ENCODE results near the gene BMPR1A.
A peak's percentile ranks its signal among the peaks of the same experiment; 100 is the strongest.

BMPR1A gene

DNA sequence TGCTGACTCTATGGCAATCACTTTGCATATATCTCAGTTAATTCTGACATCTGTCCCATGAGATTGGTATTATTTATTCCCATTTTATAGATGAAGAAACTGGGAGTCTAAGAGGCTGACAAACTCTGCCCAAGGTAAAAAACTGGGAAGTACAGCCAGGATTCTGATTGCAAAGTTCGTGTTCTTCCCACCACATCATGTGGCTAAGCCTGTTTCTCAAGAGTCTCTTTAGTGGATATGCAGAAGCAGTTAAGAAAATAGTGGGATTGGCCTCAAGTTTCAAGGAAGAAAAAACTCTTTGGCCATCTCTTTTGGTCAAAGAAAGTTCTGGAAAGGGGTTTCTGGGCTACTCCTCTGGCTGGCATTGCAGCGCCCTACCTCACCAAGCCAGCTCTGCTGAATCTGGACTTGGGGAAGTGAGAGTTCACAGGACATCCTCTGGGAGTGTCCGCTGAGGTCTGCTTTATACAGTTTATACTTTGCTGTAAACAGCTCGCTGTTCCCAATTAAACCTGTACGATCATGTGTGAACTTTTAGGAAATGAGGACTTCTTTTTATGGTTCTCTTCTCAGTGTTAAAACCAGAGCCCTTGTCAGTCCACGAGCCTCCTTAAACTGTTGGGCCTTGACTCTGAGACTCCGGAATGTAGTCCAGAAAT is 12.2 kb upstream of the BMPR1A start:
- no peak for DNase-seq
- no peaks in the 10 kb centered on the region for H3K9me3 Mint-ChIP-seq
- CTCF ChIA-PET, result no interaction called here
- H3K27me3 Mint-ChIP-seq, result peaks cover 13% of the 10 kb centered on the region
- peaks cover 4% of the 10 kb centered on the region for H3K4me1 Mint-ChIP-seq
- no peak overlapping the region for H3K27ac Mint-ChIP-seq
- H3K4me3 Mint-ChIP-seq, result no peak overlapping the region
- H3K36me3 Mint-ChIP-seq, result no peaks in the 10 kb centered on the region

DNA sequence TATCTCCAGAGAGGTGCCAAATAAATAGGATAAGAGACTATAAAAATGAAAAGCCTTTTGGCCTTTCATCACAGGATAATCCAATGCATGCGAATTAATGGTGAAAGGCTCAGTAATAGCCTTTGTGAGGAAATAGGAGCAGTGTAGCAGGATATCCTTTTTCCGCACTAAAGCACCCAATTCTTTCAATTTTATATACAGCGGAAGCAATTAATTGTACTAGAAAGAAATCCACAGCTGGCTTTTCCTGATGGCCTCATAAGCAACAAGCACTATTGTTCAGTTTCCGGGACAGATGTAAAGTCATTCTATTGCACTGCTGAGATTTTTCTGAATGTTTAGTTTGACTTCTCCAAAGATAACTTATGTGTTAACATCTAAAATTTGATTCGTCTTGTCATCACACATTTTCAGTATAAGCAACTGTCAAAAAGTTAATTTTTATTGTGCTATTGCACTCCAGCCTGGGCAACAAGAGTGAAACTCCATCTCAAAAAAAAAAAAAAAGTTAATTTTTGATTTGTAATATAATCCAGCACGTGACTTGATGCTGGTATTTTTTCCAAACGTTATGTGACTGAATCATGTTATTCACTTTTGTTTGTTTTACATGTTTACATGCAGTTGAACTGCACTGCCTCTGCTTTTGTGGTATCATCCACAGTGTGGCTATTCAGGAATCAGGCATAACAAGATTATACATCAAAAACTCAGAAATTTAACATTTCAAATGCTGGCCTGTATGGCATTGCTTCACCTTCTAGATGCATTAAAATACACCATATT is 8.4 kb upstream of the BMPR1A start:
- Mint-ChIP-seq H3K4me3 (no peak overlapping the region), H3K9me3 (no peaks in the 10 kb centered on the region), H3K4me1 (peaks cover 12% of the 10 kb centered on the region), H3K27me3 (peaks cover 7% of the 10 kb centered on the region), H3K27ac (no peak overlapping the region), H3K36me3 (no peaks in the 10 kb centered on the region)
- CTCF ChIA-PET, result interaction anchor here (0.6 kb wide), 1 partner anchor 151 kb away, joined by 3 read pairs; no protein-coding TSS in a partner anchor
- no peak for DNase-seq

- H3K36me3 Mint-ChIP-seq, result no peaks in the 10 kb centered on the region
- CTCF ChIA-PET, result no interaction called here
- peaks cover 13% of the 10 kb centered on the region for H3K27me3 Mint-ChIP-seq
- H3K4me3 Mint-ChIP-seq, result no peak overlapping the region
- peaks cover 19% of the 10 kb centered on the region for H3K4me1 Mint-ChIP-seq
- H3K27ac Mint-ChIP-seq, result no peak overlapping the region
- no peak for DNase-seq
- no peaks in the 10 kb centered on the region for H3K9me3 Mint-ChIP-seq
Observed at GRCh38 chr10:86749854-86750253, 6.6 kb upstream of the BMPR1A start.

- CTCF ChIA-PET, result no interaction called here
- no peaks in the 10 kb centered on the region for H3K36me3 Mint-ChIP-seq
- DNase-seq, result no peak
- H3K9me3 Mint-ChIP-seq, result no peaks in the 10 kb centered on the region
- H3K27ac Mint-ChIP-seq, result no peak overlapping the region
- H3K4me1 Mint-ChIP-seq, result peaks cover 26% of the 10 kb centered on the region
- H3K27me3 Mint-ChIP-seq, result peaks cover 21% of the 10 kb centered on the region
- no peak overlapping the region for H3K4me3 Mint-ChIP-seq
Observed at GRCh38 chr10:86751477-86751876, 4.9 kb upstream of the BMPR1A start.

GRCh38 chr10:86752311-86752710 is 4.1 kb upstream of the BMPR1A start:
- CTCF ChIA-PET, result interaction anchor here (1.1 to 1.2 kb wide), 2 partner anchors 41 to 46 kb away, joined by 4 read pairs; no protein-coding TSS in a partner anchor
- H3K36me3 Mint-ChIP-seq, result no peaks in the 10 kb centered on the region
- H3K4me1 Mint-ChIP-seq, result peaks cover 27% of the 10 kb centered on the region
- H3K27ac Mint-ChIP-seq, result no peak overlapping the region
- peaks cover 25% of the 10 kb centered on the region for H3K27me3 Mint-ChIP-seq
- no peak for DNase-seq
- no peaks in the 10 kb centered on the region for H3K9me3 Mint-ChIP-seq
- no peak overlapping the region for H3K4me3 Mint-ChIP-seq

DNA sequence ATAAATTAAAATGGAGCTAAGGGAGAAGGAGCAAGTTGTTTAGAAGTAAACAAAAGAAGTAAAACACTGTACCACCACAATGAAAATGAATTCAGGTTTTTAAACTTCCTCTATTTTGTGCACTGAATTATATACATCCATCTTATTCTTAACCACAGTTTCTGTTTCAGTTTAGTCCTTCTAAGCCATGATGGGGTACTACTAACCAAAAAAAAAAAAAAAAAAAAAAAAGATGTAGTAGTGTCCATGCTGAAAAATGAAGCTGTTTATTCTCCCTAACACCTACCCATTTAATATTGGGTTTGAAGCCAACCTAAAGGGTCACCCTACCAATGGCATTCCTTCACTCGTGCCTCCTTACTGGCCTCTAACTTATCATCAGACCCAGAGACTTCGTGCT is 3.4 kb upstream of the BMPR1A start:
- Mint-ChIP-seq H3K27me3 (peaks cover 32% of the 10 kb centered on the region), H3K9me3 (no peaks in the 10 kb centered on the region), H3K27ac (no peak overlapping the region), H3K4me3 (no peak overlapping the region), H3K4me1 (peaks cover 30% of the 10 kb centered on the region), H3K36me3 (no peaks in the 10 kb centered on the region)
- CTCF ChIA-PET, result interaction anchor here (1.1 to 1.2 kb wide), 2 partner anchors 42 to 46 kb away, joined by 4 read pairs; no protein-coding TSS in a partner anchor
- DNase-seq, result no peak

- CTCF ChIA-PET, result interaction anchor here (1.1 kb wide), 1 partner anchor 43 kb away, joined by 4 read pairs; no protein-coding TSS in a partner anchor
- Mint-ChIP-seq H3K4me1 (peaks cover 37% of the 10 kb centered on the region), H3K4me3 (no peak overlapping the region), H3K9me3 (no peaks in the 10 kb centered on the region), H3K27ac (no peak overlapping the region), H3K27me3 (peaks cover 40% of the 10 kb centered on the region), H3K36me3 (peaks cover 2% of the 10 kb centered on the region)
- no peak for DNase-seq
Observed at GRCh38 chr10:86753638-86754434, 2.6 kb upstream of the BMPR1A start.

- H3K9me3 Mint-ChIP-seq, result no peaks in the 10 kb centered on the region
- H3K4me1 Mint-ChIP-seq, result peaks cover 48% of the 10 kb centered on the region
- H3K36me3 Mint-ChIP-seq, result peaks cover 2% of the 10 kb centered on the region
- peaks cover 55% of the 10 kb centered on the region for H3K27me3 Mint-ChIP-seq
- H3K4me3 Mint-ChIP-seq, result peak overlapping the region; percentile 79
- no peak overlapping the region for H3K27ac Mint-ChIP-seq
- CTCF ChIA-PET, result no interaction called here
- no peak for DNase-seq
Observed at GRCh38 chr10:86755454-86755739, 1.0 kb upstream of the BMPR1A start.

DNA sequence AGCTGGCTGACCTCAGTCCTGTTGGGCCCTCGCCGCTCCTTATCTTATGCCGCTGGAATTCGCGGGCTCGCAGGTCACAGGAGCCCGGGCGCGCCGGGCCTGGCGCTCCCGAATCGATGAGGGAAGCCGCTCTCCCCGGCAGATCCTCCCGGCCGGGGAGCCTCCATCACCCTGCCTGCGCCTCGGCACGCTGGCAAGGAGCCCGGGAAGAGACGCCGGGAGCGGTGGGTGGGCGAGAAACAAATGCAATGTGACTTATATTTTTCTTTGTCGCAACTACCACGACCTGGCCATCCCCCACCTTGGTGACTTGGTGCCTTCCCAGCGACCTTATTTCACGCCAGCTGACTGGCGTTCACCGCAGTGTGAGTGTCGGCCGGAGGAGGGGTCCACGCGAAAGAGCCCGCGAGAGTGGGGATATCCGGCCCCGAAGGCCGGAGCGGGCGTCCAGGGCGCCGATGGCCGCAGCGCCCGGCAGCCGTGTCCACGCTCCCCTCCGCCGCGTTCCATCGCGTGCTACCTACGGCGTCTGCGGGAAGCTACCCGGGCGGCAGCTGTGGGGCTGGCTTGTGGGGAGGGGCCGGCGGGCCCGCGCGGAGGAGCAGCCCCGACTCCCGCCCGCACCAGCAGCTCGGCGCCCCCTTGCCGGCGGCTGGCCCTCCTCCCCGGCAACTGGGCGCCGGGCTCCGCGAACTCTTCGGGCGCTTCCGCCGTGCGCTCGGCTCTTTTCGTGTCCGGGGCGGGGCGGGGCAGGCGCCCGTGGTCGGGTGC is 494 bp upstream of the BMPR1A start:
- H3K27me3 Mint-ChIP-seq, result peaks cover 55% of the 10 kb centered on the region
- peak overlapping the region; percentile 79 for H3K4me3 Mint-ChIP-seq
- peaks cover 48% of the 10 kb centered on the region for H3K4me1 Mint-ChIP-seq
- CTCF ChIA-PET, result no interaction called here
- DNase-seq, result peak; percentile 89
- H3K36me3 Mint-ChIP-seq, result peaks cover 2% of the 10 kb centered on the region
- no peak overlapping the region for H3K27ac Mint-ChIP-seq
- no peaks in the 10 kb centered on the region for H3K9me3 Mint-ChIP-seq

- H3K36me3 Mint-ChIP-seq, result peaks cover 2% of the 10 kb centered on the region
Observed at GRCh38 chr10:86757113-86757972, 924 bp downstream of the BMPR1A start.

GRCh38 chr10:86758189-86759072 is 2.0 kb downstream of the BMPR1A start:
- Mint-ChIP-seq H3K27me3 (peaks cover 60% of the 10 kb centered on the region), H3K27ac (no peak overlapping the region), H3K4me1 (peaks cover 36% of the 10 kb centered on the region), H3K9me3 (no peaks in the 10 kb centered on the region), H3K36me3 (peaks cover 2% of the 10 kb centered on the region), H3K4me3 (peak overlapping the region; percentile 48)
- no peak for DNase-seq
- CTCF ChIA-PET, result no interaction called here

More at GRCh38 chr10:86757113-86757972, 924 bp downstream of the BMPR1A start:
- Mint-ChIP-seq H3K27ac (peak overlapping the region; percentile 78), H3K9me3 (no peaks in the 10 kb centered on the region), H3K27me3 (peaks cover 56% of the 10 kb centered on the region), H3K4me3 (peak overlapping the region; percentile 84), H3K4me1 (peaks cover 46% of the 10 kb centered on the region)
- DNase-seq, result peak; percentile 32
- CTCF ChIA-PET, result interaction anchor here (0.9 kb wide), 1 partner anchor 15 kb away, joined by 3 read pairs; no protein-coding TSS in a partner anchor

- Mint-ChIP-seq H3K4me1 (peaks cover 35% of the 10 kb centered on the region), H3K9me3 (no peaks in the 10 kb centered on the region), H3K27me3 (peaks cover 58% of the 10 kb centered on the region), H3K36me3 (peaks cover 2% of the 10 kb centered on the region), H3K27ac (no peak overlapping the region), H3K4me3 (no peak overlapping the region)
- CTCF ChIA-PET, result no interaction called here
- DNase-seq, result no peak
Observed at GRCh38 chr10:86759073-86759672, 2.8 kb downstream of the BMPR1A start.
